NT2/D1 (cell line): ENCODE results near the gene LLPH.

Experiments used
- SUZ12 ChIP-seq: IDR thresholded peaks from 2 replicates; pipeline ENCODE4 v1.6.1; 2011; ENCODE audit not compliant: insufficient read length, insufficient read depth; ENCODE audit errors: extremely low read depth
- YY1 ChIP-seq: IDR thresholded peaks from 2 replicates; pipeline ENCODE4 v1.6.1; 2011; ENCODE audit not compliant: insufficient read length, insufficient read depth
- ZNF274 ChIP-seq: IDR thresholded peaks from 2 replicates; pipeline ENCODE4 v1.6.1; 2011; ENCODE audit warnings: mild to moderate bottlenecking, low read depth, low read length

DNA sequence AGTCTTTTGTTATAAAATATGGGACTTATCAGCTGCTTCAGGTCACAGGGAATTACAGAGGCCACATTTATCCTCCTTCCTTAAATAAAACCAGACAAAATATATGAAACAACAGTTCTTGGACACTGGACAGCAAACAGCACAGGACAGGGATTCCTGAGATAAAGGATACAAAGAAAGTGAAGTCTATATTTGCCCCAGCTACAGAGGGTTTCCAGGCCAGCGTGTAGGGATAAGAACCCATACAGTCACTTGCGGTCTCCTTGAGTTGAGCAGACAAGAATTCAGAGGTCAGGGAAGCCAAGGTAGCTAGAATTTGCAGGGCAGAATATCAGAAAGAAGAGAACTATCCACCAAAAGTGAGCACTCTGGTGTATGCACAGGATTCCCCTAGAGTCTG lies 8.8 kb upstream of the LLPH start:
- no peak for TF ChIP-seq YY1
- TF ChIP-seq ZNF274, result no peak
- no peak for TF ChIP-seq SUZ12
